OCI-LY1 (cell line): ENCODE data around the gene STAT4.
"Not testable (repeated sequence)": the region's sequence is repeated elsewhere in the genome, so short reads cannot be mapped to it uniquely, and the experiment has no call there.

Source experiments
- CTCF ChIP-seq: fragments of 200-600 bp; sonication (generic), shearing (Covaris generic); IDR thresholded peaks from 2 replicates; pipeline ENCODE4 v1.5.1; 2017; ENCODE audit warnings: mild to moderate bottlenecking, antibody characterized with exemption, low read length, moderate library complexity, mixed read lengths
- EZH2 ChIP-seq: fragments of 200-600 bp; sonication (generic), shearing (Covaris generic); IDR thresholded peaks from 2 replicates; pipeline ENCODE4 v1.8.0; 2017; ENCODE audit warnings: borderline replicate concordance, mixed run types, mild to moderate bottlenecking, antibody characterized with exemption, low read length, moderate library complexity, mixed read lengths

GRCh38 chr2:190995315-190995714 lies 155.5 kb downstream of the STAT4 start:
- not testable (repeated sequence) for TF ChIP-seq CTCF, EZH2
